ENCODE results near the gene TM4SF1. TPM values are rescaled to one million over a fixed set of nuclear protein-coding genes. Genes with fewer than 3 reads are reported as not detected.

The TM4SF1 gene
- total RNA-seq, 1 experiment from 2014 or later = 0.66 TPM

- no peak for TF ChIP-seq POLR2A (IDR thresholded peaks at IDR 0.05; ENCODE audit: borderline replicate concordance, extremely low read depth, insufficient read depth, insufficient read length)
These were observed 13.3 kb upstream of the TM4SF1 start (continued) for GRCh38 chr3:149390772-149391212.

- no peak overlapping the region for H3K4me2 ChIP-seq (ENCODE audit: low read length)
- no peaks in the 10 kb centered on the region for H3K9me2 ChIP-seq (ENCODE audit: insufficient read depth)
- no peaks in the 10 kb centered on the region; a peak in 1 of 4 replicates for H3K9me3 ChIP-seq (ENCODE audit: control insufficient read depth in 1 of 2, insufficient read depth in 1 of 2, low read depth in 1 of 2, low read length in 2 of 2)
- CTCF ChIA-PET = no interaction called here
- no peaks in the 10 kb centered on the region for H3K79me2 ChIP-seq (ENCODE audit: insufficient read depth, low read length)
- POLR2A ChIA-PET = no interaction called here
- ATAC-seq (no peak), DNase-seq (ENCODE audit: low read depth, low spot score) (no peak)
- H2AFZ ChIP-seq (ENCODE audit: low read depth, low read length, poor library complexity, severe bottlenecking) = no peak overlapping the region
- intact Hi-C loops (cut with micrococcal nuclease) = no loop called here
- BruUV-seq (replicated peaks) = no TSS peak
- 0 out of 4 replicates have a peak, but pooled peaks cover 0 to 5% of the 10 kb centered on the region in 2 experiments for H3K36me3 ChIP-seq (ENCODE audit: control insufficient read depth in 1 of 2, insufficient read depth in 2 of 2, low read length in 2 of 2)
- no peak overlapping the region for H3K4me3 ChIP-seq (replicated peaks in 1 of 2; ENCODE audit: low read depth in 1 of 2, low read length in 2 of 2)
- H3K9ac ChIP-seq (ENCODE audit: low read length) = no peak overlapping the region
- RAD21 ChIA-PET (ENCODE audit: low non-redundant PET in 1 of 2, low total read pairs in 2 of 2, uncharacterized antibody in 2 of 2, unreplicated experiment in 2 of 2) = no interaction called here
- H3K27me3 ChIP-seq (ENCODE audit: insufficient read depth, low read length) = no peaks in the 10 kb centered on the region
- TF ChIP-seq SRF (IDR thresholded peaks at IDR 0.05; ENCODE audit: low read depth) (no peak), ZFX (IDR thresholded peaks at IDR 0.05) (no peak), POLR2AphosphoS5 (IDR thresholded peaks at IDR 0.05; ENCODE audit: low read depth, low read length) (no peak), CEBPB (IDR thresholded peaks at IDR 0.05; ENCODE audit: low read depth) (no peak), EGR1 (IDR thresholded peaks at IDR 0.05; ENCODE audit: low read depth) (no peak), TCF7L2 (IDR thresholded peaks at IDR 0.05; ENCODE audit: borderline replicate concordance, extremely low read depth, insufficient read depth, insufficient read length) (no peak), RAD21 (IDR thresholded peaks at IDR 0.05; ENCODE audit: low read depth) (no peak), MAX (IDR thresholded peaks at IDR 0.05) (no peak), SIN3A (IDR thresholded peaks at IDR 0.05; ENCODE audit: low read depth) (no peak), JUND (IDR thresholded peaks at IDR 0.05) (no peak), CTCF (IDR thresholded peaks at IDR 0.05 in 2 of 3, conservative IDR thresholded peaks at IDR 0.05 in 1 of 3; ENCODE audit: borderline replicate concordance in 1 of 3, insufficient read depth in 1 of 3, low read depth in 2 of 3, low read length in 2 of 3) (no peak)
- no peaks in the 10 kb centered on the region for H4K20me1 ChIP-seq (ENCODE audit: insufficient read depth)
- peaks cover 20 to 55% of the 10 kb centered on the region in 2 experiments for H3K4me1 ChIP-seq (ENCODE audit: control insufficient read depth in 1 of 2, insufficient read depth in 2 of 2, low read length in 2 of 2)
- H3K27ac ChIP-seq (ENCODE audit: low read depth, low read length) = no peak overlapping the region
These were observed 12.8 kb upstream of the TM4SF1 start for GRCh38 chr3:149390294-149390693.
